ENCODE measurements around the gene TEAD3.

TEAD3 gene

DNA sequence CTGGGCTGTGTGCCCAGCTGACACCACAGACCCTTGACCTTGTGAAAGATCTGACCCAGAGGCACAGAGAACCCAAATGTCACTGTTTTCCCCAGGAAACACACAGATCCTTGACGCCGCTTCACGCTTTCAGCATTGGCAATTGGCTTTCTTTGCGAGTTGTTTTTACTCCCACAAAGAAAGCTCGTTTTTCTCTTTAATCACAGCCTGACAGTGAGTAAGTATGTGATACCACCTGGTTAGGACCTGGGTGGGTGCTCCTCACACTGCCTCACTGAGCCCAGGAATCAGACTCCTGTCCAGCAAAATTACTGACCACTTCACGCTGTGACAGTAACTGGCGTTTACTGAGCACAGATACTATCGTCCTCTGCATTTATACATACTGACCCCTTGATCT is 15.7 kb downstream of the TEAD3 start:
- no peak for DNase-seq (ENCODE audit: low read depth)
- no peak overlapping the region for H3K4me3 ChIP-seq (ENCODE audit: low read length)
- TF ChIP-seq, protein P1, sequence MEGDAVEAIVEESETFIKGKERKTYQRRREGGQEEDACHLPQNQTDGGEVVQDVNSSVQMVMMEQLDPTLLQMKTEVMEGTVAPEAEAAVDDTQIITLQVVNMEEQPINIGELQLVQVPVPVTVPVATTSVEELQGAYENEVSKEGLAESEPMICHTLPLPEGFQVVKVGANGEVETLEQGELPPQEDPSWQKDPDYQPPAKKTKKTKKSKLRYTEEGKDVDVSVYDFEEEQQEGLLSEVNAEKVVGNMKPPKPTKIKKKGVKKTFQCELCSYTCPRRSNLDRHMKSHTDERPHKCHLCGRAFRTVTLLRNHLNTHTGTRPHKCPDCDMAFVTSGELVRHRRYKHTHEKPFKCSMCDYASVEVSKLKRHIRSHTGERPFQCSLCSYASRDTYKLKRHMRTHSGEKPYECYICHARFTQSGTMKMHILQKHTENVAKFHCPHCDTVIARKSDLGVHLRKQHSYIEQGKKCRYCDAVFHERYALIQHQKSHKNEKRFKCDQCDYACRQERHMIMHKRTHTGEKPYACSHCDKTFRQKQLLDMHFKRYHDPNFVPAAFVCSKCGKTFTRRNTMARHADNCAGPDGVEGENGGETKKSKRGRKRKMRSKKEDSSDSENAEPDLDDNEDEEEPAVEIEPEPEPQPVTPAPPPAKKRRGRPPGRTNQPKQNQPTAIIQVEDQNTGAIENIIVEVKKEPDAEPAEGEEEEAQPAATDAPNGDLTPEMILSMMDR (conservative IDR thresholded peaks at IDR 0.05; ENCODE audit: low read length) = no peak

DNA sequence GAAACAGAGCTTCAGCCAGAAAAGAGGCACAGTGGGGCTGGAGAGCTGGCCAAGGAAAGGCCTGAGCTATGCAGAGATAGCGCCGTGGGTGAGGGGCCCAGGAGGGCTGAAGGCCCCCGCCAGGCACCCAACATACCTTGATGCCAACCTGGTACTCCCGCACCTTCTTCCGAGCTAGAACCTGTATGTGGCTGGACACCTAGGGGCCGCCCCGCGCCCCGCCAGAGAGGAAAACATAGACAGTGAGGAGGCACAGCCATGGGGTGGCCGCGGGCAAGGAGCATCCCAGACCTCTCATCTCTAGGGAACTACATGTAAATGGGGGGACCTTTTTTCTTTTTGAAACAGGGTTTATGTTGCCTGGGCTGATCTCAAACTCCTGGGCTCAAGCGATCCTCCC is 16.7 kb downstream of the TEAD3 start:
- no peak for DNase-seq (ENCODE audit: low read depth)
- TF ChIP-seq, protein P1 (conservative IDR thresholded peaks at IDR 0.05; ENCODE audit: low read length) = no peak
- no peak overlapping the region for H3K4me3 ChIP-seq (ENCODE audit: low read length)

DNA sequence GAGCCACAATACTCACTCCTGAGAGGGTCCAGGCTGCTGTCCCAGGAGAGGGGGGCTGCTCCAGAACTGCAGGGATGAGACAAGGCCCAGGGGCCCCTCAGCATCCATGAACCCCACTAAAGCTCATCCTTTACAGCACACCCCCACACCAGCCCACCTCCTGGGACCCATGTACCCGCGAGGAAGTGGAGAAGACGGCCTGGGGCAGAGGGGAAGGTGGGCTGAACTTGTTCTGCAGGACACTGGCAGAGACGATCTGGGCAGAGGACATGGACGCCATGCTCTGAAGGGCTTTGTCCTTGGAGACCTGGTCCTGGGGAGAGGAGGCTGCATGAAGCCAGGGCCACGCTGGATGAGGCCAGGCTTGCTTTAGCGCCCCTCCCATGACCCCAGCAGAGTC is 18.6 kb downstream of the TEAD3 start:
- no peak overlapping the region for H3K4me3 ChIP-seq (ENCODE audit: low read length)
- TF ChIP-seq, protein P1 (conservative IDR thresholded peaks at IDR 0.05; ENCODE audit: low read length) = no peak
- no peak for DNase-seq (ENCODE audit: low read depth)

- DNase-seq (ENCODE audit: low read depth) = no peak
- TF ChIP-seq, protein P1 (conservative IDR thresholded peaks at IDR 0.05; ENCODE audit: low read length) = no peak
- no peak overlapping the region for H3K4me3 ChIP-seq (ENCODE audit: low read length)
These were observed 19.2 kb downstream of the TEAD3 start for GRCh38 chr6:35477551-35478179.

- DNase-seq (ENCODE audit: low read depth) = no peak
- TF ChIP-seq, protein P1 (conservative IDR thresholded peaks at IDR 0.05; ENCODE audit: low read length) = no peak
These were observed 19.9 kb downstream of the TEAD3 start for GRCh38 chr6:35477028-35477427.

GRCh38 chr6:35476004-35476403 is 20.9 kb downstream of the TEAD3 start:
- no peak for DNase-seq (ENCODE audit: low read depth)
- TF ChIP-seq, protein P1 (conservative IDR thresholded peaks at IDR 0.05; ENCODE audit: low read length) = no peak
- H3K4me3 ChIP-seq (ENCODE audit: low read length) = no peak overlapping the region

More at GRCh38 chr6:35477028-35477427, 19.9 kb downstream of the TEAD3 start:
- no peak overlapping the region for H3K4me3 ChIP-seq (ENCODE audit: low read length)

- TF ChIP-seq, protein P1 (conservative IDR thresholded peaks at IDR 0.05; ENCODE audit: low read length) = no peak
- H3K4me3 ChIP-seq (ENCODE audit: low read length) = no peak overlapping the region
- DNase-seq (ENCODE audit: low read depth) = no peak
These were observed 21.3 kb downstream of the TEAD3 start for GRCh38 chr6:35475573-35475972.

Measured in AG10803 (cell line).